Measurements from ENCODE around the gene MARCHF11. TPM values are rescaled to one million over a fixed set of nuclear protein-coding genes. Genes with fewer than 3 reads are reported as not detected.

MARCHF11 gene
- total and polyA plus RNA-seq, 2 experiments from 2014 or later: 0.17 to 1.5 TPM

GRCh38 chr5:16144416-16144815 is 35.2 kb downstream of the MARCHF11 start:
- H3K4me1 Mint-ChIP-seq: peaks cover 3% of the 10 kb centered on the region; the same call in 1 of the 3 replicates
- no peaks in the 10 kb centered on the region for H4K20me1 ChIP-seq (replicated peaks; ENCODE audit: insufficient read depth)
- no peak overlapping the region for H3K27ac Mint-ChIP-seq
- DNase-seq (ENCODE audit: low spot score) (no peak), ATAC-seq (no peak)
- no peak overlapping the region for H3K27ac ChIP-seq (ENCODE audit: low read depth)
- H3K27me3 ChIP-seq (ENCODE audit: insufficient read depth): no peaks in the 10 kb centered on the region
- H3K36me3 ChIP-seq (ENCODE audit: insufficient read depth): no peaks in the 10 kb centered on the region; the same call in none of the 2 replicates
- H3K4me3 ChIP-seq: no peak overlapping the region
- H3K79me2 ChIP-seq (replicated peaks; ENCODE audit: insufficient read depth): no peaks in the 10 kb centered on the region
- H3K27me3 Mint-ChIP-seq (ENCODE audit: insufficient read depth, low read depth, poor library complexity): no peaks in the 10 kb centered on the region
- peaks cover 6% of the 10 kb centered on the region for H3K9me3 Mint-ChIP-seq
- H3K4me3 Mint-ChIP-seq: no peak overlapping the region
- H3K36me3 Mint-ChIP-seq (ENCODE audit: low read depth): no peaks in the 10 kb centered on the region; the same call in 2 of the 3 replicates
- no peaks in the 10 kb centered on the region for H3F3A ChIP-seq (replicated peaks; ENCODE audit: low read depth)
- H3K4me2 ChIP-seq: no peak overlapping the region
- no peaks in the 10 kb centered on the region for H3K9me2 ChIP-seq (ENCODE audit: insufficient read depth)
- H3K4me1 ChIP-seq (ENCODE audit: insufficient read depth): no peaks in the 10 kb centered on the region
- no peak overlapping the region for H2AFZ ChIP-seq
- TF ChIP-seq ZNF331 (CRISPR knock-in tag; IDR thresholded peaks at IDR 0.05; ENCODE audit: low read depth): no peak
- TF ChIP-seq ETS1 (IDR thresholded peaks at IDR 0.05): no peak
- no peak for TF ChIP-seq REST (IDR thresholded peaks at IDR 0.05; ENCODE audit: unreplicated experiment)
- no peak for TF ChIP-seq NANOG (IDR thresholded peaks at IDR 0.05; ENCODE audit: borderline replicate concordance)
- no peak for TF ChIP-seq ZNF114 (CRISPR knock-in tag; IDR thresholded peaks at IDR 0.05)
- no peak for TF ChIP-seq CREB1 (CRISPR knock-in tag; IDR thresholded peaks at IDR 0.05; ENCODE audit: low read depth)
- no peak for TF ChIP-seq EZH2 (IDR thresholded peaks at IDR 0.05; ENCODE audit: low read depth, unreplicated experiment)
- no peak for TF ChIP-seq ZNF462 (CRISPR knock-in tag; IDR thresholded peaks at IDR 0.05)
- TF ChIP-seq STAT1 (IDR thresholded peaks at IDR 0.05; ENCODE audit: unreplicated experiment): no peak
- no peak for TF ChIP-seq POLR2AphosphoS5 (IDR thresholded peaks at IDR 0.05; ENCODE audit: low read depth)
- TF ChIP-seq CTCF (conservative IDR thresholded peaks at IDR 0.05; ENCODE audit: low read depth in 2 of 2): no peak
- no peak for TF ChIP-seq EZH2phosphoT487 (IDR thresholded peaks at IDR 0.05; ENCODE audit: unreplicated experiment)
- TF ChIP-seq JUNB (IDR thresholded peaks at IDR 0.05; ENCODE audit: unreplicated experiment): no peak

Measured in GM23338 (cell line).